GM12878 (cell line): Measurements from ENCODE around the gene TYK2. TPM values are rescaled to one million over a fixed set of nuclear protein-coding genes. Genes with fewer than 3 reads are reported as not detected.

Source experiments
- ATAC-seq: fragments of 200-7000 bp; cut with Tn5 transposase; 3 replicates; pipeline ENCODE4 v1.9.1; 2020; ENCODE audit warnings: mild to moderate bottlenecking, moderate library complexity
- BruUV-seq: library from RNA; stranded (reverse); fragments of 400-500 nt; replicated peaks from 2 replicates; lab custom pipeline; 2021; lab: Mats Ljungman, UMichigan
- CTCF ChIA-PET: fragments of 300-600 bp; sonication (Branson Sonifier 250); formaldehyde crosslinking; extraction: SDS; loops from one replicate; lab custom pipeline; 2021; ENCODE audit warnings: inconsistent platforms; lab: Yijun Ruan, JAX
- POLR2A ChIA-PET: fragments of 350-600 bp; formaldehyde crosslinking; extraction: SDS; loops from one replicate; lab custom pipeline; 2021; ENCODE audit warnings: inconsistent platforms; lab: Charles Lee
- RAD21 ChIA-PET: fragments of 300-600 bp; sonication (Branson Sonifier 250); formaldehyde crosslinking; loops from one replicate; lab custom pipeline; 2023; ENCODE audit warnings: antibody characterized with exemption; ENCODE audit not compliant: unreplicated experiment; lab: Charles Lee
- SMC1A ChIA-PET: fragments of 300-600 bp; sonication (Branson Sonifier 250); formaldehyde crosslinking; loops from one replicate; lab custom pipeline; 2023; ENCODE audit not compliant: unreplicated experiment, uncharacterized antibody; lab: Charles Lee
- DNase-seq: peaks from one replicate; pipeline ENCODE4 v3.0.0-alpha.2; 2011; ENCODE audit warnings: low read depth, low spot score
- FAIRE-seq: peaks from 3 replicates; lab custom pipeline; 2011; peaks lifted over from hg19 to GRCh38; lab: Jason Lieb, UNC
- H2AFZ ChIP-seq: 2 replicates; pipeline ENCODE4 v1.6.0; 2011; ENCODE audit warnings: low read depth, low read length, control low read depth; ENCODE audit not compliant: control insufficient read depth
- H3K27ac ChIP-seq: 2 replicates; pipeline ENCODE4 v1.5.1; 2011; ENCODE audit warnings: control low read depth; ENCODE audit not compliant: control insufficient read depth, insufficient read depth
- H3K27me3 ChIP-seq, 2 experiments: replicated peaks in 1 of 2; 2 replicates each; pipeline versions ENCODE4 v1.6.0 to v1.6.1; 2011; ENCODE audit warnings: low read length in 1 of 2; ENCODE audit not compliant: control insufficient read depth in 2 of 2, insufficient read depth in 2 of 2
- H3K36me3 ChIP-seq, 2 experiments: 2 replicates each; pipeline ENCODE4 v1.5.1; 2011; ENCODE audit warnings: low read length in 1 of 2; ENCODE audit not compliant: control insufficient read depth in 2 of 2, insufficient read depth in 2 of 2
- H3K4me1 ChIP-seq: 2 replicates; pipeline ENCODE4 v1.6.1; 2011; ENCODE audit warnings: mild to moderate bottlenecking, low read length, moderate library complexity, mixed read lengths; ENCODE audit not compliant: control insufficient read depth, insufficient read depth
- H3K4me2 ChIP-seq: 2 replicates; pipeline ENCODE4 v1.6.0; 2011; ENCODE audit warnings: control low read depth; ENCODE audit not compliant: control insufficient read depth, insufficient read depth
- H3K4me3 ChIP-seq: fragments of 200-600 bp; sonication (generic); 2 replicates; pipeline ENCODE4 v1.5.1; 2016
- H3K79me2 ChIP-seq: 2 replicates; pipeline ENCODE4 v1.6.0; 2011; ENCODE audit warnings: low read length; ENCODE audit not compliant: control insufficient read depth, insufficient read depth
- H3K9ac ChIP-seq: 2 replicates; pipeline ENCODE4 v1.8.0; 2011; ENCODE audit warnings: low read length, control low read depth, mixed read lengths; ENCODE audit not compliant: control insufficient read depth, insufficient read depth
- H3K9me3 ChIP-seq: replicated peaks from 3 replicates; pipeline ENCODE4 v1.5.1; 2011; ENCODE audit warnings: mild to moderate bottlenecking, low read length; ENCODE audit not compliant: control insufficient read depth, insufficient read depth
- H4K20me1 ChIP-seq: 2 replicates; pipeline ENCODE4 v1.6.0; 2011; ENCODE audit not compliant: control insufficient read depth, insufficient read depth
- PKNOX1 ChIP-seq: fragments of 450-650 bp; IDR thresholded peaks from 2 replicates; pipeline ENCODE4 v1.6.1; 2016; ENCODE audit warnings: mild to moderate bottlenecking
- STAT1 ChIP-seq: fragments of 450-650 bp; conservative IDR thresholded peaks from 2 replicates; pipeline ENCODE4 v1.6.1; 2014; ENCODE audit warnings: antibody characterized with exemption, mild to moderate bottlenecking
- WGBS: methylation state at CpG from one replicate; pipeline ENCODE4 v1.1.6; 2016; ENCODE audit warnings: low lambda C conversion rate; ENCODE audit not compliant: insufficient replicate concordance, insufficient coverage; ENCODE audit errors: missing lambda C conversion rate; 5-methylcytosine and 5-hydroxymethylcytosine counted together
- in situ Hi-C: fragments of 300-500 bp; cut with MboI; formaldehyde crosslinking; loops from 9 replicates; pipeline ENCODE4 v1.14.3; 2018; ENCODE audit warnings: mixed read lengths
- intact Hi-C: fragments of 100-400 bp; cut with micrococcal nuclease; formaldehyde crosslinking; loops from one replicate; pipeline ENCODE4 v1.14.2; 2022; ENCODE audit not compliant: unreplicated experiment
- polyA plus RNA-seq, 11 experiments: library from polyadenylated mRNA; depleted of rRNA in 4 of 11; unstranded in 6 of 11; stranded (reverse) in 5 of 11; fragments of >200 nt; fragmentation: Nextera tagmentation in 4 of 11; fragmentation: Illumina TruSeq in 1 of 11; extraction: Ambion mirVana in 4 of 11; extraction: Trizol in 1 of 11; gene quantifications; 1 replicate in 1 of 11; 2 replicates in 10 of 11; pipeline versions ENCODE4 v1.2.1 to v1.2.3, GENCODE V29; 2011 to 2016; ENCODE audit warnings: inconsistent platforms in 2 of 11, missing spikeins in 2 of 11, low read depth in 1 of 11
- total RNA-seq, 4 experiments: library from RNA; depleted of rRNA in 3 of 4; stranded (reverse); fragments of >200 nt in 3 of 4; fragmentation: Illumina TruSeq in 1 of 4; extraction: Trizol in 1 of 4; gene quantifications; 2 replicates each; pipeline versions ENCODE4 v1.2.1 to v1.2.3, GENCODE V29; 2013 to 2021

TYK2 gene
- total and polyA plus RNA-seq, 10 of the 15 experiments (the other 5 are each of a cell fraction or from before 2014, with no cell fraction given), result 36.4 to 364 (median 179) TPM

GRCh38 chr19:10316229-10317044 lies 63.9 kb downstream of the TYK2 start:
- Histone ChIP-seq H2AFZ (peak overlapping the region; percentile 82; the same call in 1 of the 2 replicates), H3K4me3 (peak overlapping the region; percentile 88; the same call in 1 of the 2 replicates), H3K9me3 (no peaks in the 10 kb centered on the region), H3K27me3 (no peaks in the 10 kb centered on the region), H3K27ac (no peak overlapping the region), H4K20me1 (no peaks in the 10 kb centered on the region), H3K4me2 (no peak overlapping the region), H3K79me2 (peaks cover 6% of the 10 kb centered on the region), H3K36me3 (peaks cover 0 to 20% of the 10 kb centered on the region in 2 experiments; a peak in 3 of 4 replicates), H3K9ac (no peak overlapping the region), H3K4me1 (peaks cover 5% of the 10 kb centered on the region)
- TF ChIP-seq STAT1, result no peak
- TF ChIP-seq PKNOX1, result no peak
- ATAC-seq (peak; percentile 5; the same call in 2 of the 3 replicates), DNase-seq (no peak), FAIRE-seq (no peak)
- intact Hi-C loops, result no loop called here
- ChIA-PET CTCF (no interaction called here), POLR2A (interaction anchor here (0.5 kb wide), 2 partner anchors 45 to 497 kb away, joined by 3 to 5 read pairs; partner anchors contain the start of gene ICAM1), SMC1A (no interaction called here), RAD21 (interaction anchor here (1.7 kb wide), 2 partner anchors 17 to 46 kb away, joined by 3 read pairs; partner anchors contain the start of gene RAVER1)
- 76% methylated on average over 17 of the region's 19 CpGs for WGBS
- in situ Hi-C loops, result no loop called here
- TSS peak; percentile 65 for BruUV-seq
